H1 (cell line): ENCODE results near the gene CTAG2. TPM values are rescaled to one million over a fixed set of nuclear protein-coding genes. Genes with fewer than 3 reads are reported as not detected.

Experiments used
- CTCF ChIA-PET: fragments of 300-600 bp; sonication (Branson Sonifier 250); formaldehyde crosslinking; loops from one replicate; lab custom pipeline; 2021; ENCODE audit not compliant: partially characterized antibody; lab: Charles Lee
- POLR2A ChIA-PET: fragments of 300-600 bp; sonication (Branson Sonifier 250); formaldehyde crosslinking; loops from one replicate; lab custom pipeline; 2021; ENCODE audit warnings: inconsistent platforms; ENCODE audit not compliant: partially characterized antibody; lab: Charles Lee
- DNase-seq, 2 experiments: peaks; one replicate each; pipeline versions ENCODE4 v3.0.0 to v3.0.0-alpha.2; 2010 to 2022; ENCODE audit warnings: low spot score in 2 of 2, low read depth in 1 of 2, mixed read lengths in 1 of 2
- FAIRE-seq: peaks from 2 replicates; lab custom pipeline; 2011; peaks lifted over from hg19 to GRCh38; lab: Jason Lieb, UNC
- H2AFZ ChIP-seq: 2 replicates; pipeline ENCODE4 v1.8.1; 2012; ENCODE audit warnings: low read length, inconsistent platforms
- H2AK5ac ChIP-seq: 2 replicates; pipeline ENCODE4 v1.6.1; 2013; ENCODE audit warnings: low read depth, low read length
- H2BK120ac ChIP-seq: replicated peaks from 2 replicates; pipeline ENCODE3; 2013; ENCODE audit warnings: low read depth, low read length, inconsistent platforms
- H2BK12ac ChIP-seq: 2 replicates; pipeline ENCODE4 v1.6.1; 2013; ENCODE audit warnings: low read depth, low read length
- H2BK15ac ChIP-seq: 2 replicates; pipeline ENCODE4 v1.6.1; 2013; ENCODE audit warnings: low read length
- H2BK20ac ChIP-seq: 2 replicates; pipeline ENCODE4 v1.6.1; 2013; ENCODE audit warnings: low read length
- H2BK5ac ChIP-seq: 2 replicates; pipeline ENCODE4 v1.6.1; 2013; ENCODE audit warnings: low read depth, low read length
- H3K14ac ChIP-seq: 2 replicates; pipeline ENCODE4 v1.6.1; 2013; ENCODE audit warnings: inconsistent platforms; ENCODE audit not compliant: insufficient read length
- H3K18ac ChIP-seq: 2 replicates; pipeline ENCODE4 v1.6.1; 2013; ENCODE audit warnings: low read length; ENCODE audit errors: extremely low read depth
- H3K23ac ChIP-seq: 2 replicates; pipeline ENCODE4 v1.6.1; 2013; ENCODE audit warnings: inconsistent platforms; ENCODE audit not compliant: insufficient read length
- H3K23me2 ChIP-seq: 2 replicates; pipeline ENCODE4 v1.6.1; 2013; ENCODE audit warnings: low read depth, low read length
- H3K27ac ChIP-seq: 2 replicates; pipeline ENCODE4 v1.6.1; 2011; ENCODE audit warnings: low read depth, low read length, inconsistent platforms
- H3K27me3 ChIP-seq, 4 experiments: replicated peaks in 1 of 4; 1 replicate in 1 of 4; 2 replicates in 3 of 4; pipeline versions ENCODE4 v1.6.1 to v1.8.1; 2011 to 2013; ENCODE audit warnings: low read length in 3 of 4, mild to moderate bottlenecking in 3 of 4, inconsistent platforms in 2 of 4, mixed read lengths in 2 of 4, moderate library complexity in 1 of 4; ENCODE audit not compliant: control insufficient read depth in 3 of 4, insufficient read depth in 3 of 4; ENCODE audit errors: extremely low read depth in 1 of 4
- H3K36me3 ChIP-seq, 4 experiments: 2 replicates each; pipeline versions ENCODE4 v1.6.1 to v1.8.1; 2011 to 2013; ENCODE audit warnings: mild to moderate bottlenecking in 4 of 4, low read length in 3 of 4, moderate library complexity in 2 of 4, control low read depth in 1 of 4, inconsistent platforms in 1 of 4; ENCODE audit not compliant: insufficient read depth in 4 of 4, control insufficient read depth in 2 of 4
- H3K4ac ChIP-seq: replicated peaks from 2 replicates; pipeline ENCODE3; 2013; ENCODE audit warnings: low read length, low read depth, mixed read lengths, inconsistent platforms; ENCODE audit not compliant: insufficient read length
- H3K4me1 ChIP-seq, 4 experiments: replicated peaks in 1 of 4; 1 replicate in 1 of 4; 2 replicates in 3 of 4; pipeline versions ENCODE4 v1.6.1 to v1.8.1; 2011 to 2013; ENCODE audit warnings: low read length in 3 of 4, inconsistent platforms in 2 of 4, mixed read lengths in 1 of 4; ENCODE audit not compliant: insufficient read depth in 4 of 4, control insufficient read depth in 3 of 4
- H3K4me2 ChIP-seq, 2 experiments: 2 replicates each; pipeline versions ENCODE4 v1.6.1 to v1.8.1; 2011 to 2013; ENCODE audit warnings: low read depth in 2 of 2, low read length in 2 of 2, control low read depth in 1 of 2, inconsistent platforms in 1 of 2, mild to moderate bottlenecking in 1 of 2; ENCODE audit not compliant: insufficient read depth in 1 of 2
- H3K4me3 ChIP-seq, 4 experiments: fragments of 200-600, 300-600 bp in 1 of 4; sonication (generic), shearing (Covaris generic), sonication (Bioruptor Twin) in 1 of 4; 2 replicates each; pipeline versions ENCODE4 v1.5.1 to v1.8.1; 2011 to 2016; ENCODE audit warnings: low read length in 4 of 4, low read depth in 3 of 4, control low read depth in 2 of 4, inconsistent platforms in 2 of 4, mild to moderate bottlenecking in 2 of 4, mixed read lengths in 1 of 4, moderate library complexity in 1 of 4; ENCODE audit not compliant: insufficient read depth in 2 of 4; ENCODE audit errors: extremely low read depth in 1 of 4
- H3K56ac ChIP-seq: replicated peaks from 2 replicates; pipeline ENCODE3; 2013; ENCODE audit warnings: low read depth, mild to moderate bottlenecking, mixed read lengths, low read length, inconsistent platforms; ENCODE audit not compliant: insufficient read length
- H3K79me1 ChIP-seq: 2 replicates; pipeline ENCODE4 v1.6.1; 2013; ENCODE audit warnings: low read depth, low read length, control low read depth
- H3K79me2 ChIP-seq, 2 experiments: 2 replicates each; pipeline versions ENCODE4 v1.6.1 to v1.8.1; 2012 to 2013; ENCODE audit warnings: low read length in 2 of 2, mild to moderate bottlenecking in 2 of 2, inconsistent platforms in 1 of 2; ENCODE audit not compliant: insufficient read depth in 2 of 2, control insufficient read depth in 1 of 2
- H3K9ac ChIP-seq, 4 experiments: replicated peaks in 1 of 4; 1 replicate in 1 of 4; 2 replicates in 3 of 4; pipeline versions ENCODE4 v1.6.1 to v1.8.1; 2011 to 2013; ENCODE audit warnings: low read depth in 3 of 4, low read length in 3 of 4, control low read depth in 2 of 4, mild to moderate bottlenecking in 2 of 4, moderate library complexity in 2 of 4, inconsistent platforms in 1 of 4; ENCODE audit errors: extremely low read depth in 1 of 4
- H3K9me3 ChIP-seq, 2 experiments: 2 replicates each; pipeline versions ENCODE4 v1.6.1 to v1.8.1; 2012 to 2013; ENCODE audit warnings: mild to moderate bottlenecking in 2 of 2, moderate library complexity in 2 of 2, control low read depth in 1 of 2, inconsistent platforms in 1 of 2, low read depth in 1 of 2, low read length in 1 of 2, mixed read lengths in 1 of 2; ENCODE audit not compliant: insufficient read depth in 2 of 2
- H4K20me1 ChIP-seq, 2 experiments: replicated peaks in 1 of 2; 2 replicates each; pipeline versions ENCODE3 to v1.8.1; 2011 to 2013; ENCODE audit warnings: inconsistent platforms in 2 of 2, low read length in 2 of 2, mild to moderate bottlenecking in 1 of 2; ENCODE audit not compliant: insufficient read depth in 2 of 2, control insufficient read depth in 1 of 2
- H4K5ac ChIP-seq: 2 replicates; pipeline ENCODE4 v1.6.1; 2013; ENCODE audit warnings: low read length, low read depth, mixed read lengths, inconsistent platforms; ENCODE audit not compliant: insufficient read length
- H4K8ac ChIP-seq: 2 replicates; pipeline ENCODE4 v1.8.0; 2013; ENCODE audit warnings: mild to moderate bottlenecking, moderate library complexity, low read length, inconsistent platforms; ENCODE audit not compliant: insufficient read depth; ENCODE audit errors: extremely low read depth
- H4K91ac ChIP-seq: replicated peaks from 2 replicates; pipeline ENCODE3; 2013; ENCODE audit warnings: low read length, mixed read lengths, inconsistent platforms; ENCODE audit not compliant: insufficient read length
- BACH1 ChIP-seq: IDR thresholded peaks from 2 replicates; pipeline ENCODE4 v1.6.1; 2012; ENCODE audit warnings: low read length, improper control_type of control experiment
- CREB1 ChIP-seq: IDR thresholded peaks from 2 replicates; pipeline ENCODE4 v1.6.1; 2012; ENCODE audit warnings: inconsistent platforms
- CTBP2 ChIP-seq: IDR thresholded peaks from 2 replicates; pipeline ENCODE4 v1.7.0; 2011; ENCODE audit warnings: borderline replicate concordance, mild to moderate bottlenecking, moderate library complexity, mixed read lengths, low read length; ENCODE audit not compliant: insufficient read depth, insufficient read length
- EZH2 ChIP-seq: fragments of 200-600 bp; sonication (generic); IDR thresholded peaks from 2 replicates; pipeline ENCODE4 v1.7.1; 2012; ENCODE audit warnings: low read depth, mild to moderate bottlenecking, moderate library complexity, low read length, inconsistent platforms; ENCODE audit not compliant: severe bottlenecking
- KDM1A ChIP-seq: fragments of 200-600, 300-600 bp; sonication (generic); IDR thresholded peaks from 2 replicates; pipeline ENCODE4 v1.7.1; 2016; ENCODE audit warnings: mild to moderate bottlenecking, low read length, borderline replicate concordance
- MAFK ChIP-seq: IDR thresholded peaks from 2 replicates; pipeline ENCODE4 v1.6.1; 2012; ENCODE audit warnings: low read depth, mild to moderate bottlenecking, improper control_type of control experiment, low read length
- POLR2A ChIP-seq, 2 experiments: IDR thresholded peaks; 1 replicate in 1 of 2; 2 replicates in 1 of 2; pipeline ENCODE4 v1.6.1; 2011; ENCODE audit warnings: low read depth in 2 of 2, low read length in 2 of 2, mild to moderate bottlenecking in 2 of 2; ENCODE audit errors: control extremely low read depth in 1 of 2
- POLR2AphosphoS5 ChIP-seq: IDR thresholded peaks from 2 replicates; pipeline ENCODE4 v1.6.1; 2011; ENCODE audit warnings: low read depth, low read length
- SIRT6 ChIP-seq: IDR thresholded peaks from one replicate; pipeline ENCODE4 v1.7.1; 2012; ENCODE audit warnings: low read length, inconsistent platforms
- SP2 ChIP-seq: IDR thresholded peaks from 2 replicates; pipeline ENCODE4 v1.6.1; 2012; ENCODE audit warnings: mild to moderate bottlenecking, low read length, inconsistent platforms
- TAF1 ChIP-seq: IDR thresholded peaks from 2 replicates; pipeline ENCODE4 v1.6.1; 2011; ENCODE audit warnings: mild to moderate bottlenecking, low read depth, low read length
- YY1 ChIP-seq: IDR thresholded peaks from 2 replicates; pipeline ENCODE4 v1.6.1; 2011; ENCODE audit warnings: low read depth, mild to moderate bottlenecking, low read length
- WGBS, 2 experiments: shearing (Covaris generic) in 1 of 2; methylation state at CpG; one replicate each; pipeline versions ENCODE4 v1.1.6 to v1.1.7; 2013 to 2015; ENCODE audit warnings: low lambda C conversion rate in 2 of 2, mixed read lengths in 2 of 2, inconsistent platforms in 1 of 2, low coverage in 1 of 2, missing lambda C conversion rate in 1 of 2; ENCODE audit not compliant: insufficient replicate concordance in 2 of 2, insufficient coverage in 1 of 2, insufficient read length in 1 of 2; ENCODE audit errors: extremely low coverage in 1 of 2, missing lambda C conversion rate in 1 of 2; 5-methylcytosine and 5-hydroxymethylcytosine counted together
- polyA plus RNA-seq, 7 experiments: library from polyadenylated mRNA; depleted of rRNA in 3 of 7; stranded (reverse) in 5 of 7; unstranded in 2 of 7; fragments of >200 nt in 5 of 7; fragments of 200-250 nt in 2 of 7; gene quantifications; 1 replicate in 5 of 7; 2 replicates in 1 of 7; 4 replicates in 1 of 7; pipeline versions ENCODE4 v1.2.1 to v1.2.3, GENCODE V29; 2011 to 2013; ENCODE audit warnings: missing spikeins in 2 of 7, mixed read lengths in 2 of 7
- total RNA-seq: library from RNA; stranded (reverse); fragmentation: NEBNext Ultra II Directional; extraction: Animal tissue kit (Norgen Biotek cat#: 25700); gene quantifications from 2 replicates; pipeline ENCODE4 v1.2.1, GENCODE V29; 2021

The CTAG2 gene
- total and polyA plus RNA-seq, 2 of the 8 experiments (the other 6 are each of a cell fraction or from before 2014, with no cell fraction given): not detected

GRCh38 chrX:154648931-154649330 lies 4.4 kb downstream of the CTAG2 start:
- H3K9ac ChIP-seq: no peak overlapping the region
- no peak overlapping the region for H2AK5ac ChIP-seq
- CTCF ChIA-PET: no interaction called here
- no peaks in the 10 kb centered on the region for H3K9me3 ChIP-seq
- H3K4me1 ChIP-seq: peaks cover 0 to 4% (median 0%) of the 10 kb centered on the region in 4 experiments; a peak in 1 of 7 replicates
- no peaks in the 10 kb centered on the region for H3K79me1 ChIP-seq
- no peak overlapping the region for H2BK15ac ChIP-seq
- no peak overlapping the region for H2BK5ac ChIP-seq
- H3K36me3 ChIP-seq: no peaks in the 10 kb centered on the region
- no peak overlapping the region for H3K23ac ChIP-seq
- H2BK20ac ChIP-seq: no peak overlapping the region
- H4K91ac ChIP-seq: no peak overlapping the region
- no peak overlapping the region for H3K4me2 ChIP-seq
- no peak for FAIRE-seq
- POLR2A ChIA-PET: no interaction called here
- no peak overlapping the region for H3K4me3 ChIP-seq
- no peaks in the 10 kb centered on the region for H3K23me2 ChIP-seq
- no peak overlapping the region for H3K27ac ChIP-seq
- no peak overlapping the region for H3K56ac ChIP-seq
- DNase-seq: no peak
- H4K5ac ChIP-seq: no peak overlapping the region
- WGBS, 2 experiments: 79% methylated on average over 4 of the region's 15 CpGs; no CpG with 5 or more reads in 1 of the 2 experiments
- H3K18ac ChIP-seq: no peak overlapping the region
- no peaks in the 10 kb centered on the region for H3K27me3 ChIP-seq
- no peak overlapping the region for H2AFZ ChIP-seq
- H2BK12ac ChIP-seq: no peak overlapping the region
- no peaks in the 10 kb centered on the region for H3K79me2 ChIP-seq
- no peaks in the 10 kb centered on the region for H4K20me1 ChIP-seq
- no peak overlapping the region for H2BK120ac ChIP-seq
- TF ChIP-seq YY1: no peak
- no peak for TF ChIP-seq TAF1
- TF ChIP-seq KDM1A: no peak
- no peak for TF ChIP-seq CREB1
- no peak for TF ChIP-seq POLR2A (IDR thresholded peaks at IDR 0.05; ENCODE audit: control extremely low read depth in 1 of 2, low read depth in 2 of 2, low read length in 2 of 2)
- TF ChIP-seq EZH2: no peak
- no peak for TF ChIP-seq CTBP2
- no peak for TF ChIP-seq MAFK
- no peak for TF ChIP-seq BACH1
- TF ChIP-seq SP2: no peak
- no peak for TF ChIP-seq SIRT6
- TF ChIP-seq POLR2AphosphoS5: no peak
- no peak overlapping the region for H4K8ac ChIP-seq
- no peak overlapping the region for H3K4ac ChIP-seq
- H3K14ac ChIP-seq: no peak overlapping the region
